OCI-LY3 (cell line): ENCODE data around the gene C9orf78.

Source experiments
- H2AFZ ChIP-seq: fragments of 200-600, 300-600 bp; shearing (Covaris generic); 2 replicates; pipeline ENCODE4 v1.6.0; 2014; ENCODE audit warnings: antibody characterized with exemption, low read depth, low read length
- H3K27ac ChIP-seq: fragments of 200-600, 300-600 bp; sonication (generic); 2 replicates; pipeline ENCODE4 v1.5.1; 2014; ENCODE audit warnings: mild to moderate bottlenecking, low read length, moderate library complexity, mixed read lengths
- H3K27me3 ChIP-seq: fragments of 200-600, 300-600 bp; sonication (generic); 2 replicates; pipeline ENCODE4 v1.6.1; 2014; ENCODE audit warnings: low read depth, low read length, mixed read lengths
- H3K36me3 ChIP-seq: fragments of 200-600, 300-600 bp; sonication (generic); replicated peaks from 2 replicates; pipeline ENCODE3; 2014; ENCODE audit warnings: low read depth, low read length, mixed read lengths
- H3K4me1 ChIP-seq: fragments of 300-600, 200-600 bp; sonication (generic); 2 replicates; pipeline ENCODE4 v1.6.1; 2014; ENCODE audit warnings: low read length, mixed read lengths
- H3K4me2 ChIP-seq: fragments of 200-600, 300-600 bp; sonication (generic); 2 replicates; pipeline ENCODE4 v1.6.1; 2014; ENCODE audit warnings: low read length, mixed read lengths
- H3K4me3 ChIP-seq: fragments of 300-600, 200-600 bp; sonication (generic); 2 replicates; pipeline ENCODE4 v1.5.1; 2014; ENCODE audit warnings: antibody characterized with exemption, mild to moderate bottlenecking, low read length, moderate library complexity
- H3K79me2 ChIP-seq: fragments of 300-600, 200-600 bp; shearing (Covaris generic); 2 replicates; pipeline ENCODE4 v1.6.1; 2014; ENCODE audit warnings: mild to moderate bottlenecking, low read length, mixed read lengths
- H3K9ac ChIP-seq: fragments of 300-600, 200-600 bp; shearing (Covaris generic); 2 replicates; pipeline ENCODE4 v1.6.0; 2014; ENCODE audit warnings: mild to moderate bottlenecking, low read length, moderate library complexity
- H3K9me3 ChIP-seq: fragments of 200-600, 300-600 bp; shearing (Covaris generic); 2 replicates; pipeline ENCODE4 v1.6.1; 2014; ENCODE audit warnings: low read length, mixed read lengths; ENCODE audit not compliant: insufficient read depth
- H4K20me1 ChIP-seq: fragments of 200-600, 300-600 bp; sonication (generic); 2 replicates; pipeline ENCODE4 v1.6.1; 2016; ENCODE audit warnings: low read length, mixed read lengths; ENCODE audit not compliant: insufficient read depth
- CTCF ChIP-seq: fragments of 200-600, 300-600 bp; sonication (generic); IDR thresholded peaks from 2 replicates; pipeline ENCODE4 v1.5.1; 2014; ENCODE audit warnings: antibody characterized with exemption, low read length, low read depth
- EZH2phosphoT487 ChIP-seq: fragments of 200-600 bp; shearing (Covaris generic); IDR thresholded peaks from 2 replicates; pipeline ENCODE4 v1.6.1; 2018; ENCODE audit warnings: antibody characterized with exemption, mixed run types, low read depth

The C9orf78 gene

GRCh38 chr9:129849901-129850300 lies 14.8 kb upstream of the C9orf78 start:
- TF ChIP-seq EZH2phosphoT487 (no peak), CTCF (no peak)
- Histone ChIP-seq H3K79me2 (no peaks in the 10 kb centered on the region), H3K9me3 (no peaks in the 10 kb centered on the region), H3K4me3 (no peak overlapping the region), H3K36me3 (no peaks in the 10 kb centered on the region), H2AFZ (no peak overlapping the region), H4K20me1 (no peaks in the 10 kb centered on the region), H3K27ac (no peak overlapping the region), H3K4me1 (no peaks in the 10 kb centered on the region), H3K9ac (no peak overlapping the region), H3K27me3 (no peaks in the 10 kb centered on the region), H3K4me2 (no peak overlapping the region)

GRCh38 chr9:129848712-129849441 lies 13.8 kb upstream of the C9orf78 start:
- Histone ChIP-seq H3K36me3 (no peaks in the 10 kb centered on the region), H3K4me2 (no peak overlapping the region), H3K4me1 (no peaks in the 10 kb centered on the region), H3K79me2 (no peaks in the 10 kb centered on the region), H3K9ac (no peak overlapping the region), H4K20me1 (no peaks in the 10 kb centered on the region), H3K27me3 (no peaks in the 10 kb centered on the region), H2AFZ (no peak overlapping the region), H3K27ac (no peak overlapping the region), H3K9me3 (no peaks in the 10 kb centered on the region), H3K4me3 (no peak overlapping the region)
- TF ChIP-seq CTCF, result no peak
- no peak for TF ChIP-seq EZH2phosphoT487

GRCh38 chr9:129845373-129845772 lies 10.3 kb upstream of the C9orf78 start:
- no peak overlapping the region for H3K4me2 ChIP-seq
- no peak overlapping the region for H3K27ac ChIP-seq
- H3K4me1 ChIP-seq, result no peaks in the 10 kb centered on the region
- H3K27me3 ChIP-seq, result no peaks in the 10 kb centered on the region
- no peaks in the 10 kb centered on the region for H4K20me1 ChIP-seq
- H3K9ac ChIP-seq, result no peak overlapping the region
- no peaks in the 10 kb centered on the region for H3K9me3 ChIP-seq
- H3K4me3 ChIP-seq, result no peak overlapping the region
- no peaks in the 10 kb centered on the region for H3K36me3 ChIP-seq
- no peak overlapping the region for H2AFZ ChIP-seq
- H3K79me2 ChIP-seq, result no peaks in the 10 kb centered on the region
- TF ChIP-seq EZH2phosphoT487 (no peak), CTCF (no peak)

GRCh38 chr9:129841071-129841470 lies 6.0 kb upstream of the C9orf78 start:
- H3K27ac ChIP-seq, result no peak overlapping the region
- H3K4me2 ChIP-seq, result no peak overlapping the region
- H3K9ac ChIP-seq, result no peak overlapping the region
- TF ChIP-seq CTCF (no peak), EZH2phosphoT487 (no peak)
- no peaks in the 10 kb centered on the region for H3K9me3 ChIP-seq
- H3K79me2 ChIP-seq, result peaks cover 3% of the 10 kb centered on the region
- no peaks in the 10 kb centered on the region for H3K27me3 ChIP-seq
- H3K36me3 ChIP-seq, result no peaks in the 10 kb centered on the region
- peaks cover 5% of the 10 kb centered on the region for H3K4me1 ChIP-seq
- no peak overlapping the region for H2AFZ ChIP-seq
- no peaks in the 10 kb centered on the region for H4K20me1 ChIP-seq
- H3K4me3 ChIP-seq, result no peak overlapping the region
